Esophagus squamous epithelium (tissue), 5 donors: ENCODE results near the gene TMPRSS3. TPM values are rescaled to one million over a fixed set of nuclear protein-coding genes. Genes with fewer than 3 reads are reported as not detected.

ENCODE experiments used
- DNase-seq: peaks from one replicate; lab custom pipeline; 2025; lab: John Stamatoyannopoulos, UW
- H3K27ac ChIP-seq, 4 donors: fragments of 200-600 bp; sonication (generic); one replicate each; pipeline ENCODE4 v1.5.1; 2016 to 2019; ENCODE audit warnings: mild to moderate bottlenecking in 1 of 4
- H3K27me3 ChIP-seq, 4 donors: fragments of 200-600 bp; sonication (generic); 1 replicate in 3 of 4; 2 replicates in 1 of 4; pipeline versions ENCODE4 v1.5.1 to v1.6.0; 2017 to 2021; ENCODE audit warnings: antibody characterized with exemption in 1 of 4
- H3K36me3 ChIP-seq, 3 donors: fragments of 200-600 bp; sonication (generic); one replicate each; pipeline ENCODE4 v1.5.1; 2016 to 2019
- H3K4me1 ChIP-seq, 3 donors: fragments of 200-600 bp; sonication (generic); one replicate each; pipeline ENCODE4 v1.5.1; 2017 to 2019
- H3K4me3 ChIP-seq, 4 donors: fragments of 200-600 bp; sonication (generic); 1 replicate in 3 of 4; 2 replicates in 1 of 4; pipeline ENCODE4 v1.5.1; 2016 to 2019; ENCODE audit warnings: mild to moderate bottlenecking in 2 of 4, moderate library complexity in 1 of 4
- H3K9me3 ChIP-seq, 3 donors: fragments of 200-600 bp; sonication (generic); one replicate each; pipeline ENCODE4 v1.5.1; 2016 to 2019
- POLR2A ChIP-seq, 4 donors: fragments of 450-650 bp; IDR thresholded peaks; one replicate each; pipeline ENCODE4 v1.6.1; 2017; ENCODE audit warnings: antibody characterized with exemption in 4 of 4, mild to moderate bottlenecking in 4 of 4, moderate library complexity in 3 of 4
- WGBS, 2 donors: methylation state at CpG; one replicate each; pipeline ENCODE4 v1.1.5; 2018; 5-methylcytosine and 5-hydroxymethylcytosine counted together
- intact Hi-C: fragments of 100-400 bp; cut with DNase I; formaldehyde crosslinking; loops from one replicate; pipeline ENCODE4 v1.15.0; 2022
- total RNA-seq, 4 donors: library from RNA; depleted of rRNA; stranded (reverse); fragments of >200 nt; gene quantifications; one replicate each; pipeline ENCODE4 v1.1.0, GENCODE V29; 2016
- TF ChIP-seq, protein P1 (sequence below), 6 experiments: fragments of 450-650 bp in 4 of 6; fragments of 200-600 bp in 2 of 6; sonication (generic) in 2 of 6; IDR thresholded peaks; one replicate each; pipeline ENCODE4 v1.5.1; 2016 to 2019; ENCODE audit warnings: antibody characterized with exemption in 6 of 6, mild to moderate bottlenecking in 4 of 6, moderate library complexity in 4 of 6
- donor health status: DM: yes; HTN: yes; CAD: no.

TMPRSS3 gene
- total RNA-seq, 4 donors from 2014 or later, result 0.09 TPM; not detected in 3

DNA sequence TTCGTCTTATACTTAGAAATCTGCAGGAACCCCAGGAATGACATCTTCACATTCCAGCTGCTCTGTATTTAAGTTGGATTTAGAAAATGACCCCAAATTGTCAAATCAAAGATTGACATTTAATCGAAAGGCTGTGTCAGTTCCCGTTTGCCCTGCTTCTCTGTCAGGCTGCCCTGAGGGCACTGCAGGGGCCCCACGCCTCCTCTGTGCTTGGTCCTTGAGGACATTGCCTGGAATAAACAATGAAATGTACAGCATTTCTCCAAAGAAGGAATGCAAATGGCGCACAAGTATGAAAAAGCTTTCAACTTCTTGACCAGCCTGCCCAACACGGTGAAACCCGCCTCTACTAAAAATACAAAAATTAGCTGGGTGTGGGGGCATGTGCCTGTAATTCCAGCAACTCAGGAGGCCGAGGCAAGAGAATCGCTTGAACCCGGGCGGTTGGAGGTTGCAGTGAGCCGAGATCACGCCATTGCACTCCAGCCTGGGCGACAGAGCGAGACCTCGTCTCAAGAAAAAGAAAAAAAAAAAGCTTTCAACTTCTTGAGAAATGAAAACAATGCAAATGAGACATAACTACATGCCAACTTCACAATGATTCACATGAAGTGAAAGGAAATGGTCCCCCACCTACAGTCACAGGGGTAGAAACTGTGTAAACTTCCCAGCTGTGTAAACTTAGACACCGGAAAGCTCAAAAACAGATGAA, 3.0 kb downstream of the TMPRSS3 start:
- no peak overlapping the region for H3K4me3 ChIP-seq
- intact Hi-C loops, result no loop called here
- peaks cover 0 to 53% (median 0%) of the 10 kb centered on the region in 4 donors for H3K27me3 ChIP-seq
- no peak for DNase-seq
- H3K9me3 ChIP-seq, result no peaks in the 10 kb centered on the region
- no peak overlapping the region for H3K27ac ChIP-seq
- WGBS, 2 donors, result 66 to 68% methylated on average over 17 of the region's 17 CpGs
- no peak for TF ChIP-seq POLR2A (IDR thresholded peaks at IDR 0.05)
- TF ChIP-seq, protein P1, sequence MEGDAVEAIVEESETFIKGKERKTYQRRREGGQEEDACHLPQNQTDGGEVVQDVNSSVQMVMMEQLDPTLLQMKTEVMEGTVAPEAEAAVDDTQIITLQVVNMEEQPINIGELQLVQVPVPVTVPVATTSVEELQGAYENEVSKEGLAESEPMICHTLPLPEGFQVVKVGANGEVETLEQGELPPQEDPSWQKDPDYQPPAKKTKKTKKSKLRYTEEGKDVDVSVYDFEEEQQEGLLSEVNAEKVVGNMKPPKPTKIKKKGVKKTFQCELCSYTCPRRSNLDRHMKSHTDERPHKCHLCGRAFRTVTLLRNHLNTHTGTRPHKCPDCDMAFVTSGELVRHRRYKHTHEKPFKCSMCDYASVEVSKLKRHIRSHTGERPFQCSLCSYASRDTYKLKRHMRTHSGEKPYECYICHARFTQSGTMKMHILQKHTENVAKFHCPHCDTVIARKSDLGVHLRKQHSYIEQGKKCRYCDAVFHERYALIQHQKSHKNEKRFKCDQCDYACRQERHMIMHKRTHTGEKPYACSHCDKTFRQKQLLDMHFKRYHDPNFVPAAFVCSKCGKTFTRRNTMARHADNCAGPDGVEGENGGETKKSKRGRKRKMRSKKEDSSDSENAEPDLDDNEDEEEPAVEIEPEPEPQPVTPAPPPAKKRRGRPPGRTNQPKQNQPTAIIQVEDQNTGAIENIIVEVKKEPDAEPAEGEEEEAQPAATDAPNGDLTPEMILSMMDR (IDR thresholded peaks at IDR 0.05), result no peak
- H3K36me3 ChIP-seq, result no peaks in the 10 kb centered on the region
- H3K4me1 ChIP-seq, result no peaks in the 10 kb centered on the region

GRCh38 chr21:42391297-42391696, 4.6 kb downstream of the TMPRSS3 start:
- no peak overlapping the region for H3K27ac ChIP-seq
- DNase-seq, result no peak
- H3K27me3 ChIP-seq, result peaks cover 0 to 58% (median 0%) of the 10 kb centered on the region in 4 donors

DNA sequence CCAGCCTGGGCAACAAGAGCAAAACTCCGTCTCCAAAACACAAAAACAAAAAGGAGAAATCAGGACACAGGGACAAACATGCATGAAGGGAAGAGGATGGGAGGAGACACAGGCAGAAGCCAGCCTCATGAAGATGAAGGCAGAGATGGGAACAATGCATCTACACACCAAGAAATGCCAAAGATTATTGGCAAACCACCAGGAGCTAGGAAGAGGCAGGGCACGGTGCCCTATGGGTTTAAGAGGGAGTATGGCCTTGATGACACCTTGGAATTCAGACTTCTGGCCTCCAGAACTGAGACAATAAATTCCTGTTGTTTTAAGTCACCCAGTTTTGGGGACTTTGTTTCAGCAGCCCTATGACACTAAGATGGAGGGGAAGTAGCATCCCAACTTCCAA, 5.2 kb downstream of the TMPRSS3 start:
- intact Hi-C loops, result no loop called here
- peaks cover 0 to 61% (median 0%) of the 10 kb centered on the region in 4 donors for H3K27me3 ChIP-seq
- H3K4me1 ChIP-seq, result no peaks in the 10 kb centered on the region
- no peaks in the 10 kb centered on the region for H3K9me3 ChIP-seq
- TF ChIP-seq, protein P1 (IDR thresholded peaks at IDR 0.05), result no peak
- no peak for TF ChIP-seq POLR2A (IDR thresholded peaks at IDR 0.05)
- DNase-seq, result no peak
- 60 to 71% methylated on average over 2 of the region's 2 CpGs for WGBS, 2 donors
- H3K4me3 ChIP-seq, result no peak overlapping the region
- no peaks in the 10 kb centered on the region for H3K36me3 ChIP-seq
- no peak overlapping the region for H3K27ac ChIP-seq

More at GRCh38 chr21:42391297-42391696, 4.6 kb downstream of the TMPRSS3 start:
- no peaks in the 10 kb centered on the region for H3K9me3 ChIP-seq
- H3K4me3 ChIP-seq, result no peak overlapping the region
- intact Hi-C loops, result no loop called here
- WGBS, 2 donors, result 83 to 95% methylated on average over 3 to 4 of the region's 5 CpGs
- H3K4me1 ChIP-seq, result no peaks in the 10 kb centered on the region
- no peaks in the 10 kb centered on the region for H3K36me3 ChIP-seq
- TF ChIP-seq POLR2A (IDR thresholded peaks at IDR 0.05), result no peak
- TF ChIP-seq, protein P1 (IDR thresholded peaks at IDR 0.05), result no peak

DNA sequence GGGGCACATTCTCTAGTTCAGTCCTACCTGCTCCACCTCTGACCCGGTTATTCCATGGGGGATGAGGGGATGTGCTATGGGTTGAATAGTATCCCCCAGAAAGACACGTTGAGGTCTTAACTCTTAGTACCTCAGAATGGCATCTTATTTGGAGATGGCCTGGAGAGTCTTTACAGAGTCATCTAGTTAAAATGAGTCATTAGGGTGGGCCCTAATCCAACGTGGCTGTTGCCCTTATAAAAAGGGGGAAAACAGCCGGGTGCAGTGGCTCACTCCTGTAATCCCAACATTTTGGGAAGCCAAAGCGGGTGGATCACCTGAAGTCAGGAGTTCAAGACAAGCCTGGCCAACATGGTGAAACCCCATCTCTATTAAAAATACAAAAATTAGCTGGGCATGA, 5.7 kb downstream of the TMPRSS3 start:
- 41 to 65% methylated on average over 2 to 5 of the region's 5 CpGs for WGBS, 2 donors
- DNase-seq, result no peak
- Histone ChIP-seq H3K36me3 (no peaks in the 10 kb centered on the region), H3K27ac (no peak overlapping the region), H3K4me1 (no peaks in the 10 kb centered on the region), H3K9me3 (no peaks in the 10 kb centered on the region), H3K27me3 (peaks cover 0 to 66% (median 0%) of the 10 kb centered on the region in 4 donors), H3K4me3 (no peak overlapping the region)
- intact Hi-C loops, result no loop called here
- TF ChIP-seq POLR2A (IDR thresholded peaks at IDR 0.05), result no peak
- TF ChIP-seq, protein P1 (IDR thresholded peaks at IDR 0.05), result no peak

DNA sequence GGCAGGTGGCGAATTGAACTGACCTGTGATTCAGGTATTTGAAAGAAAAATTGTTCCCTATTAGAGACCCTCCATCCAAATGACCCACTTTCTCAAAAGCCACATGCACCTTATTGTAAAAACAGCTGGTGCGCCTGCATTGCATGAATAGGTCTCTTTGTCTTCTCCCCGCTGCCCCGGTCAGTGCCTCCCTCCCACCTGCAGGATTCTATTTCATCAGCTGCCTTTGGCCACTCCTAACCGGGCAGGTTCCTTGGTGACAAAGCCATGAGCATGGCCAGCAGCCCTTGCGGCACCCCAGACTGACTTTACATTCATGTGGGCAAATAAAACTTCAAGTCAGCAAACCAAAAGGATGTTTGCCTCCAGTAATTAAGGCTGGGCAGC, 6.4 kb downstream of the TMPRSS3 start:
- H3K4me3 ChIP-seq, result no peak overlapping the region
- TF ChIP-seq, protein P1 (IDR thresholded peaks at IDR 0.05), result no peak
- TF ChIP-seq POLR2A (IDR thresholded peaks at IDR 0.05), result no peak
- no peak for DNase-seq
- peaks cover 0 to 68% (median 0%) of the 10 kb centered on the region in 4 donors for H3K27me3 ChIP-seq
- H3K9me3 ChIP-seq, result no peaks in the 10 kb centered on the region
- no peaks in the 10 kb centered on the region for H3K4me1 ChIP-seq
- no peaks in the 10 kb centered on the region for H3K36me3 ChIP-seq
- no peak overlapping the region for H3K27ac ChIP-seq
- 69 to 77% methylated on average over 4 to 5 of the region's 6 CpGs for WGBS, 2 donors
- intact Hi-C loops, result no loop called here
